Posterior cingulate gyrus (tissue), 11 donors: ENCODE results near the gene TLL1.

Experiments used
- DNase-seq, 10 donors: peaks; one replicate each; pipeline versions ENCODE4 v3.0.0 to v3.0.0-alpha.2; 2020 to 2021; ENCODE audit warnings: mixed read lengths in 3 of 10
- intact Hi-C: fragments of 100-400 bp; cut with DNase I; formaldehyde crosslinking; loops from one replicate; pipeline ENCODE4 v1.15.1; 2023

Gene TLL1

GRCh38 chr4:166128403-166128802 is 255.4 kb downstream of the TLL1 start:
- intact Hi-C loops, result no loop called here
- DNase-seq, result no peak

GRCh38 chr4:166134285-166134684 is 261.2 kb downstream of the TLL1 start:
- peak in 2 of 10 donors; percentile 38 to 70 for DNase-seq
- intact Hi-C loops, result no loop called here

DNA sequence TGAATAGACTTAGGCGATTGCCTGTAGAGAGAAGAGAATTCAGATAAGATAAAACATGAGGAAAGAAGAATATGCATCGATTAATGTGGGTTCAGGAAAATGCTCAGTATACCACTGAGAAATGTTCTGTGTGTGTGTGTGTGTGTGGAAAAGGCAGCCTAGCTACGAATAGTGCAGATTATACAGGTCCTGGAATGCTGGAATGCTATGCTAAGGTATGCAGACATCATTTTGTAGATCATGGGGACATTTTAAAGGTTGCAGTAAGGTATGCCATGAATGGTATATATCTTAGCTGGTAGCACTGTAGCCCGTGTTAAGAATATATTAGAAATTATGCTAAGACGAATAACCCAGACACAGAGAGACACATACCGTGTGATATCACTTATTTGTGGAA is 267.9 kb downstream of the TLL1 start:
- intact Hi-C loops, result no loop called here
- DNase-seq, result no peak

DNA sequence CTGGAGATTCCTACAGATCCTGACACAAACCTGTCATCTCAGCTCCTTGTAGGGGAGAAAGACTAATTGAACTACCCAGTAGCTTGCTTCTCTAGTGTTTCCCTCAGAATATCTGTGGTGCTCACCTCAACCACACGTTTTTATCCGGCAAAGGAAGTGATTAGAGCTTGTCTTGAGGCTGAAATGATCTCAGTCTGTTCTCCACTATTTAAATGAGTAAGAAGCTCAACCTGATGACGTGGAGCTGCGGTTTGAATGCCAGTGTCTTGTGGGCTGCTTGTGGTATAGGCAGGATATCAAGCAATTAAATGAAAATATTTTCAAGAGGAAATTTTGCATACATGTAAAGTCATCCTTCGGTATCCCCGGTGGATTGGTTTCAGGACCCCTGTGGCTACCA is 270.2 kb downstream of the TLL1 start:
- DNase-seq, result no peak
- intact Hi-C loops, result no loop called here

DNA sequence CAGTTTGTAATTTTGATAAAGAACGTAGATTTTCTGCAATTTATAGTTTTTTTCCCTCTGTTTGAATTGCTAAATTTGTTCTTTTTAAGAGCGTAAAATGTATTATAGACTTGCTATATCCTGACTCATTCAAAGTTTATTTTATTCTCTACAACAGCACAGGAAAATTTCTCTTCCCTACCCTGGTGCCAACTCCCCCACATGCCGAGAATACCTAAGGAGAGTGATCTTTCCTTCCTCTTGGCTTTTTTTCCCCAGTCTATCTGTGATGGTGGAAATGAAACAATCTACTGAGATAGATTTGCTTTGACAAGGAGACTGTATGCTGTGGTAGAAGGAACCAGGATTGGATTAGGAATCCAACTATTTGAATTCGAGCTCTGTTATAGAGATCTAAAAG is 271.6 kb downstream of the TLL1 start:
- intact Hi-C loops, result no loop called here
- DNase-seq, result no peak

GRCh38 chr4:166146806-166147540 is 273.9 kb downstream of the TLL1 start:
- DNase-seq, result no peak
- intact Hi-C loops, result no loop called here
